C4-2B (cell line): ENCODE results near the gene FRMD3.

Experiments used
- CTCF ChIP-seq: fragments of 450-650 bp; conservative IDR thresholded peaks from 2 replicates; pipeline ENCODE4 v1.5.1; 2017; ENCODE audit warnings: mild to moderate bottlenecking
- ZFX ChIP-seq: fragments of 450-650 bp; IDR thresholded peaks from 2 replicates; pipeline ENCODE4 v1.6.1; 2017

- TF ChIP-seq CTCF (no peak), ZFX (no peak)
Observed at GRCh38 chr9:83339435-83339834, 198.8 kb downstream of the FRMD3 start.
